Measurements from ENCODE around the gene BTBD16.

Gene BTBD16

DNA sequence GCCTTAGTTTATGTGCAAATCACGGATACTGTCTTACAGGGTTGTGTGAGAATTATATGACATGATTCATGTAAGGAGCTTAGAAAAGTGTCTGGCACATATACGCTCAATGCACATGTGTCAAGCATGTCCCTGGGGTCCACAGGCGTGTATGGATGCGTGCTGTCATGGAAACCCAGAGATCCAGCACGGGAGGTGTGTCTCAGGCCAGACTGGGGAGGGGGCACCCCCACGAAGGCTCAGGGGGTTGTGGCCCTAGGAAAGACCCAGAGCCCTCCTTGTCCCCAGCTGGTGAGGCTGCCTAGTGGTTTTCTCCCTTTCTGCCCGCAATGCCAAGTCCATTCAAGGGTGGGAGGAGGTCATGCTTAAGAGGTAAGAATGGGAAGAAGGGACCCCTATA is 9.1 kb downstream of the BTBD16 start:
- Histone ChIP-seq H3K4ac (ENCODE audit: low read length) (no peak overlapping the region), H4K91ac (ENCODE audit: low read depth, low read length, poor library complexity) (no peak overlapping the region), H3K4me3 (ENCODE audit: low read length in 2 of 2) (no peak overlapping the region), H2BK12ac (ENCODE audit: low read length) (no peak overlapping the region), H3K79me1 (ENCODE audit: low read depth, low read length) (no peaks in the 10 kb centered on the region), H4K8ac (ENCODE audit: low read depth, low read length) (no peak overlapping the region), H3K14ac (ENCODE audit: low read length) (no peak overlapping the region), H3K23ac (ENCODE audit: low read depth, low read length, poor library complexity) (no peak overlapping the region), H3K27me3 (ENCODE audit: control insufficient read depth in 3 of 3, insufficient read depth in 3 of 3, low read depth in 1 of 3, low read length in 3 of 3) (no peaks in the 10 kb centered on the region), H3K18ac (ENCODE audit: low read length) (peak overlapping the region; percentile 44), H2AFZ (ENCODE audit: low read length) (no peak overlapping the region), H3K9me3 (replicated peaks in 1 of 2; ENCODE audit: control insufficient read depth in 2 of 2, insufficient read depth in 1 of 2, low read depth in 1 of 2, low read length in 2 of 2) (no peaks in the 10 kb centered on the region), H2BK5ac (ENCODE audit: low read length) (no peak overlapping the region), H3K9ac (ENCODE audit: low read depth, low read length, poor library complexity) (no peak overlapping the region), H3K4me2 (ENCODE audit: insufficient read depth, low read length, poor library complexity, severe bottlenecking) (no peak overlapping the region), H3K4me1 (ENCODE audit: control insufficient read depth in 2 of 2, insufficient read depth in 1 of 2, low read depth in 1 of 2, low read length in 2 of 2) (peaks cover 0 to 2% of the 10 kb centered on the region in 2 donors), H3K27ac (replicated peaks; ENCODE audit: low read length) (no peak overlapping the region), H2AK5ac (ENCODE audit: low read depth, low read length) (no peak overlapping the region), H2BK120ac (ENCODE audit: low read depth, low read length) (no peak overlapping the region), H3K36me3 (replicated peaks in 1 of 2; ENCODE audit: control insufficient read depth in 2 of 2, insufficient read depth in 2 of 2, low read length in 2 of 2) (no peaks in the 10 kb centered on the region), H2BK15ac (ENCODE audit: low read length) (no peak overlapping the region)
- no CpG with 5 or more reads among the region's 7 CpGs for WGBS, 2 donors (ENCODE audit: extremely low coverage in 2 of 2, insufficient read length in 2 of 2, insufficient replicate concordance in 1 of 2)
- no peak for DNase-seq (ENCODE audit: low spot score)

DNA sequence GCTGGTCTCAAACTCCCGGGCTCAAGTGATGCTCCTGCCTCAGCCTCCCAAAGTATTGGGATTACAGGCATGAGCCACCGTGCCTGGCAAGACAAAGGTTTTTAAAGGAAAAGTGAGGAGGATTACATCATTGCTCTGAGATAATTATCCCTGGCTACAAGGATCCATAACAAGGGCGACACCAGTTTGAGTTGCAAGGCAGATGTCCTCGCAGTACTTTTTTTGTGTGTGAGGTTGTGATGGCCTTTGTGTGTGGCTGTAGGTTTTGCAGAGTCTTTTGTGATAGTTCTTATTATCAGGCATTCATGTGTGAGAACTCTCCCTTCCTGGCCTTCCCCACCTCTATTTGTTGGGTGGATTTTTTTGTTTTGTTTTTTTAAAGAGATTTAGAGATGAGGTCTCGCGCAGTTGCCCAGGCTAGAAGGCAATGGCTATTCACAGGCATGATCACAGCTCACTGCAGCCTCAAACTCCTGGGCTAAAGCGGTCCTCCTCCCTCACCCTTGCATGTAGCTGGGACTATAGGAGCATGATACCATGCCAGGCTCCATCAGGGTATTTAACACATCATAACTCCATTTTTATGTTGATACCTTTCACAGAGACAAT is 10.0 kb downstream of the BTBD16 start:
- no peaks in the 10 kb centered on the region for H3K79me1 ChIP-seq (ENCODE audit: low read depth, low read length)
- peaks cover 0 to 2% of the 10 kb centered on the region in 2 donors for H3K4me1 ChIP-seq (ENCODE audit: control insufficient read depth in 2 of 2, insufficient read depth in 1 of 2, low read depth in 1 of 2, low read length in 2 of 2)
- no peak overlapping the region for H3K4me2 ChIP-seq (ENCODE audit: insufficient read depth, low read length, poor library complexity, severe bottlenecking)
- H3K23ac ChIP-seq (ENCODE audit: low read depth, low read length, poor library complexity), result no peak overlapping the region
- H2BK12ac ChIP-seq (ENCODE audit: low read length), result no peak overlapping the region
- no peaks in the 10 kb centered on the region for H3K36me3 ChIP-seq (replicated peaks in 1 of 2; ENCODE audit: control insufficient read depth in 2 of 2, insufficient read depth in 2 of 2, low read length in 2 of 2)
- H3K4me3 ChIP-seq (ENCODE audit: low read length in 2 of 2), result no peak overlapping the region
- no peak overlapping the region for H4K91ac ChIP-seq (ENCODE audit: low read depth, low read length, poor library complexity)
- H2AFZ ChIP-seq (ENCODE audit: low read length), result no peak overlapping the region
- H3K27me3 ChIP-seq (ENCODE audit: control insufficient read depth in 3 of 3, insufficient read depth in 3 of 3, low read depth in 1 of 3, low read length in 3 of 3), result peaks cover 0 to under 1% (median 0%) of the 10 kb centered on the region in 3 experiments
- no peak overlapping the region for H3K18ac ChIP-seq (ENCODE audit: low read length)
- no peak overlapping the region for H3K4ac ChIP-seq (ENCODE audit: low read length)
- WGBS, 2 donors (ENCODE audit: extremely low coverage in 2 of 2, insufficient read length in 2 of 2, insufficient replicate concordance in 1 of 2), result no CpG with 5 or more reads among the region's 7 CpGs
- H2BK120ac ChIP-seq (ENCODE audit: low read depth, low read length), result no peak overlapping the region
- H2AK5ac ChIP-seq (ENCODE audit: low read depth, low read length), result no peak overlapping the region
- H2BK5ac ChIP-seq (ENCODE audit: low read length), result no peak overlapping the region
- no peak overlapping the region for H4K8ac ChIP-seq (ENCODE audit: low read depth, low read length)
- no peaks in the 10 kb centered on the region for H3K9me3 ChIP-seq (replicated peaks in 1 of 2; ENCODE audit: control insufficient read depth in 2 of 2, insufficient read depth in 1 of 2, low read depth in 1 of 2, low read length in 2 of 2)
- no peak overlapping the region for H2BK15ac ChIP-seq (ENCODE audit: low read length)
- H3K9ac ChIP-seq (ENCODE audit: low read depth, low read length, poor library complexity), result no peak overlapping the region
- no peak overlapping the region for H3K27ac ChIP-seq (replicated peaks; ENCODE audit: low read length)
- H3K14ac ChIP-seq (ENCODE audit: low read length), result no peak overlapping the region
- no peak for DNase-seq (ENCODE audit: low spot score)

DNA sequence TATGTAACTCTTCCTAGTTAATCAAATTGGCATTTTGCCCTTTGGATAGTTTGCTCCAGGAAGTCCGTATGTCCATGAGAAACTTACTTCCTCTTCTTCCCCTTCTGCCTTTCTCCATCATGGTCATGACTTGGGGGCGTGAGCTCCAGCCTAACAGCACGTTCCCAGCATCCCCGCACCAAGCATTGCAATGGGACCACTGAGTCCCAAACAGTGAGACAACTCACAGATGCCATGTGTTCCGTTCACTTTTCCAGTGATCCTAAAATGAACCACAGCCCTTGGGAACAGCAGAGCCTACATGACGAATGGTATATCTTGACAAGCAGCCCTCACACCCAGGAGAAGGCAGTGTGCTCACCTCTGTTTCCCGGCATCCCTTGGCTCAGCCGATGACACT is 10.7 kb downstream of the BTBD16 start:
- no peak overlapping the region for H3K9ac ChIP-seq (ENCODE audit: low read depth, low read length, poor library complexity)
- H3K4me2 ChIP-seq (ENCODE audit: insufficient read depth, low read length, poor library complexity, severe bottlenecking), result no peak overlapping the region
- no peak overlapping the region for H3K4ac ChIP-seq (ENCODE audit: low read length)
- WGBS, 2 donors (ENCODE audit: extremely low coverage in 2 of 2, insufficient read length in 2 of 2, insufficient replicate concordance in 1 of 2), result no CpG with 5 or more reads among the region's 8 CpGs
- no peaks in the 10 kb centered on the region for H3K9me3 ChIP-seq (replicated peaks in 1 of 2; ENCODE audit: control insufficient read depth in 2 of 2, insufficient read depth in 1 of 2, low read depth in 1 of 2, low read length in 2 of 2)
- no peak overlapping the region for H4K8ac ChIP-seq (ENCODE audit: low read depth, low read length)
- no peaks in the 10 kb centered on the region for H3K36me3 ChIP-seq (replicated peaks in 1 of 2; ENCODE audit: control insufficient read depth in 2 of 2, insufficient read depth in 2 of 2, low read length in 2 of 2)
- peaks cover 0 to 2% of the 10 kb centered on the region in 2 donors for H3K4me1 ChIP-seq (ENCODE audit: control insufficient read depth in 2 of 2, insufficient read depth in 1 of 2, low read depth in 1 of 2, low read length in 2 of 2)
- H3K27me3 ChIP-seq (ENCODE audit: control insufficient read depth in 3 of 3, insufficient read depth in 3 of 3, low read depth in 1 of 3, low read length in 3 of 3), result peaks cover 0 to 3% (median 0%) of the 10 kb centered on the region in 3 experiments
- H2BK12ac ChIP-seq (ENCODE audit: low read length), result no peak overlapping the region
- no peak overlapping the region for H3K14ac ChIP-seq (ENCODE audit: low read length)
- peak overlapping the region; percentile 40 for H3K18ac ChIP-seq (ENCODE audit: low read length)
- H3K79me1 ChIP-seq (ENCODE audit: low read depth, low read length), result no peaks in the 10 kb centered on the region
- H3K27ac ChIP-seq (replicated peaks; ENCODE audit: low read length), result no peak overlapping the region
- no peak overlapping the region for H3K23ac ChIP-seq (ENCODE audit: low read depth, low read length, poor library complexity)
- no peak overlapping the region for H2BK5ac ChIP-seq (ENCODE audit: low read length)
- H2AFZ ChIP-seq (ENCODE audit: low read length), result no peak overlapping the region
- peak overlapping the region; percentile 28 for H4K91ac ChIP-seq (ENCODE audit: low read depth, low read length, poor library complexity)
- no peak overlapping the region for H3K4me3 ChIP-seq (ENCODE audit: low read length in 2 of 2)
- H2BK15ac ChIP-seq (ENCODE audit: low read length), result no peak overlapping the region
- H2AK5ac ChIP-seq (ENCODE audit: low read depth, low read length), result peak overlapping the region; percentile 20
- H2BK120ac ChIP-seq (ENCODE audit: low read depth, low read length), result no peak overlapping the region
- DNase-seq (ENCODE audit: low spot score), result no peak

DNA sequence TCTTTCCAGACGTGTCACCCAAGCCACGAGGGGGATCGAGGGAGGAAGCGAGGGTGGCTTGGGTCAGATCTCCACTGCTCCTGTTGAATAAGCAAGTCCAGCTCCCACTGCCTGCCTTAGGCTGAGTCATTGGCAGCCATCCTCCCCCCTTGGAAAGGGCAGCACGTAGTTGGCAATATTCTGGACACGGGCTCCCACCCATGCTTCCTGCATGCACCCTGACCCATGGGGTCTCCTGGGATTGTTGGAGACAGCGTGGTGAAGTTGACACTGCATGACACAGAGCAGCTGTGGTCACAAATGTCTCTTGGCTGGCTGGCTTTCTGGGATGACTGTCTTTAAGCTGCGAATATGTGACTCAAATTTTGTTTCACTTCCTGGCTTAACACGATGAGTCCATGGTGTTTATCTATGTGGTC is 11.2 kb downstream of the BTBD16 start:
- DNase-seq (ENCODE audit: low spot score), result no peak
- H3K9me3 ChIP-seq (replicated peaks in 1 of 2; ENCODE audit: control insufficient read depth in 2 of 2, insufficient read depth in 1 of 2, low read depth in 1 of 2, low read length in 2 of 2), result no peaks in the 10 kb centered on the region
- no peak overlapping the region for H3K4me2 ChIP-seq (ENCODE audit: insufficient read depth, low read length, poor library complexity, severe bottlenecking)
- H3K79me1 ChIP-seq (ENCODE audit: low read depth, low read length), result no peaks in the 10 kb centered on the region
- H2BK15ac ChIP-seq (ENCODE audit: low read length), result no peak overlapping the region
- H3K14ac ChIP-seq (ENCODE audit: low read length), result no peak overlapping the region
- H3K4ac ChIP-seq (ENCODE audit: low read length), result no peak overlapping the region
- no peak overlapping the region for H2AFZ ChIP-seq (ENCODE audit: low read length)
- H2BK12ac ChIP-seq (ENCODE audit: low read length), result no peak overlapping the region
- peak overlapping the region; percentile 20 for H2AK5ac ChIP-seq (ENCODE audit: low read depth, low read length)
- H3K27ac ChIP-seq (replicated peaks; ENCODE audit: low read length), result no peak overlapping the region
- no CpG with 5 or more reads among the region's 9 CpGs for WGBS, 2 donors (ENCODE audit: extremely low coverage in 2 of 2, insufficient read length in 2 of 2, insufficient replicate concordance in 1 of 2)
- H3K36me3 ChIP-seq (replicated peaks in 1 of 2; ENCODE audit: control insufficient read depth in 2 of 2, insufficient read depth in 2 of 2, low read length in 2 of 2), result no peaks in the 10 kb centered on the region
- H4K91ac ChIP-seq (ENCODE audit: low read depth, low read length, poor library complexity), result no peak overlapping the region
- H3K4me3 ChIP-seq (ENCODE audit: low read length in 2 of 2), result no peak overlapping the region
- no peak overlapping the region for H4K8ac ChIP-seq (ENCODE audit: low read depth, low read length)
- peak overlapping the region; percentile 3 for H3K18ac ChIP-seq (ENCODE audit: low read length)
- H3K9ac ChIP-seq (ENCODE audit: low read depth, low read length, poor library complexity), result no peak overlapping the region
- H3K23ac ChIP-seq (ENCODE audit: low read depth, low read length, poor library complexity), result no peak overlapping the region
- H2BK5ac ChIP-seq (ENCODE audit: low read length), result no peak overlapping the region
- H3K4me1 ChIP-seq (ENCODE audit: control insufficient read depth in 2 of 2, insufficient read depth in 1 of 2, low read depth in 1 of 2, low read length in 2 of 2), result peaks cover 0 to 4% of the 10 kb centered on the region in 2 donors
- H3K27me3 ChIP-seq (ENCODE audit: control insufficient read depth in 3 of 3, insufficient read depth in 3 of 3, low read depth in 1 of 3, low read length in 3 of 3), result peaks cover 0 to 3% (median 0%) of the 10 kb centered on the region in 3 experiments
- H2BK120ac ChIP-seq (ENCODE audit: low read depth, low read length), result no peak overlapping the region

Measured in neuronal stem cell (in vitro differentiated cells).